Loucy (cell line): ENCODE measurements around the gene STON2.

Experiments
- EZH2phosphoT487 ChIP-seq: fragments of 200-600 bp; IDR thresholded peaks from 2 replicates; pipeline ENCODE4 v1.6.1; 2018; ENCODE audit warnings: antibody characterized with exemption, mild to moderate bottlenecking, moderate library complexity, borderline replicate concordance
- TF ChIP-seq, protein P1 (sequence below): fragments of 200-600 bp; sonication (generic); conservative IDR thresholded peaks from 2 replicates; pipeline ENCODE4 v1.5.1; 2014; ENCODE audit warnings: mild to moderate bottlenecking, antibody characterized with exemption, low read length

DNA sequence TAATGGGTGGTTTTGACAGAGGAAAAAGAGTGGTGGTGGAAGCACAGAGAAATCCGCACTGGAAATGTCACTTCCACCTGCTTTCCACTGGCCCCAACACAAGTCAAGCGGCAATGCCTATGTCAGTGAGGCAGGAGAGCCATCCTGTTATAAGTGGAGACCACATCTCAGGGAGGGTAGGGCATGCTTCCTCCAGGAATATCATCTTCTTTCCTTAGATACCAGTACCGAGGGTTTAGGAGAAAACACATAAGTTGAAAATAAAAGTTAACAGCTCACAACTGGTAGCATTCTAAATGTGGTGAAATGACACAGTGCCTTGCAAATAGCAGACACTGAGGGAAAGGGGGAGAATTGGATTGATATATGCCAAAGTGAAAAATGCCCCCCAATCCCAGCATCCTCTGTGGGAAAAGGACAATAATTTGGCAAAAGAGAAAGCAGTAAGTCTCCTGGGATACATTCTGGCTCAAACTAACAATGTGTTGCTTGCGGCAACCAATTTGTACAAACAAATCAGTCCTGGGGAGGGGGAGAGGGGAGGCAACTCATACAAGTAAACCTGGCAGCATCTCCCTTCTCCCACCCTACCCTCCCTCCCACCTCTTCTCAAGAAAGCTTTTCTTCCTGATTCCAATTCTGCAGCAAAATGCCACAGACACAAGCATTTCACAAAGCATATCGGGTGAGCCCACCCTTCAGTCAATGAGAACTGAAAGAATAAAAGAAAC is 57.1 kb downstream of the STON2 start:
- TF ChIP-seq, protein P1, sequence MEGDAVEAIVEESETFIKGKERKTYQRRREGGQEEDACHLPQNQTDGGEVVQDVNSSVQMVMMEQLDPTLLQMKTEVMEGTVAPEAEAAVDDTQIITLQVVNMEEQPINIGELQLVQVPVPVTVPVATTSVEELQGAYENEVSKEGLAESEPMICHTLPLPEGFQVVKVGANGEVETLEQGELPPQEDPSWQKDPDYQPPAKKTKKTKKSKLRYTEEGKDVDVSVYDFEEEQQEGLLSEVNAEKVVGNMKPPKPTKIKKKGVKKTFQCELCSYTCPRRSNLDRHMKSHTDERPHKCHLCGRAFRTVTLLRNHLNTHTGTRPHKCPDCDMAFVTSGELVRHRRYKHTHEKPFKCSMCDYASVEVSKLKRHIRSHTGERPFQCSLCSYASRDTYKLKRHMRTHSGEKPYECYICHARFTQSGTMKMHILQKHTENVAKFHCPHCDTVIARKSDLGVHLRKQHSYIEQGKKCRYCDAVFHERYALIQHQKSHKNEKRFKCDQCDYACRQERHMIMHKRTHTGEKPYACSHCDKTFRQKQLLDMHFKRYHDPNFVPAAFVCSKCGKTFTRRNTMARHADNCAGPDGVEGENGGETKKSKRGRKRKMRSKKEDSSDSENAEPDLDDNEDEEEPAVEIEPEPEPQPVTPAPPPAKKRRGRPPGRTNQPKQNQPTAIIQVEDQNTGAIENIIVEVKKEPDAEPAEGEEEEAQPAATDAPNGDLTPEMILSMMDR = no peak
- no peak for TF ChIP-seq EZH2phosphoT487
